K562 (cell line): ENCODE measurements around the gene PIP4K2A. TPM values are rescaled to one million over a fixed set of nuclear protein-coding genes. Genes with fewer than 3 reads are reported as not detected.

Experiments used
- ADNP ChIP-seq: fragments of 200-800 bp; sonication (Bioruptor generic); IDR thresholded peaks from 2 replicates; pipeline ENCODE4 v1.6.1; 2016; ENCODE audit warnings: missing genetic modification characterization, missing compliant biosample characterization
- ASH1L ChIP-seq: fragments of 450-650 bp; IDR thresholded peaks from 2 replicates; pipeline ENCODE4 v1.6.1; 2018; ENCODE audit warnings: borderline replicate concordance, mild to moderate bottlenecking, low read depth; ENCODE audit not compliant: partially characterized antibody
- ATF6 ChIP-seq: sonication (generic); formaldehyde crosslinking; IDR thresholded peaks from 2 replicates; pipeline ENCODE4 v1.4.0; 2020; ENCODE audit warnings: mild to moderate bottlenecking, missing genetic modification reagents
- E2F6 ChIP-seq, 2 experiments: IDR thresholded peaks; 2 replicates each; pipeline ENCODE4 v1.6.1; 2011; ENCODE audit warnings: borderline replicate concordance in 1 of 2, control low read depth in 1 of 2, low read depth in 1 of 2, low read length in 1 of 2, mild to moderate bottlenecking in 1 of 2, mixed read lengths in 1 of 2, moderate library complexity in 1 of 2; ENCODE audit not compliant: insufficient read depth in 1 of 2, insufficient read length in 1 of 2, poor library complexity in 1 of 2, severe bottlenecking in 1 of 2; ENCODE audit errors: extremely low read depth in 1 of 2
- EP300 ChIP-seq: IDR thresholded peaks from 2 replicates; pipeline ENCODE4 v1.6.1; 2012; ENCODE audit warnings: low read length, improper control_type of control experiment
- GTF3C2 ChIP-seq: IDR thresholded peaks from 3 replicates; pipeline ENCODE4 v1.6.1; 2011; ENCODE audit warnings: borderline replicate concordance, mild to moderate bottlenecking, moderate library complexity; ENCODE audit not compliant: insufficient read length; ENCODE audit errors: extremely low read depth
- HEY1 ChIP-seq: fragments of 250-450 bp; sonication (Bioruptor Pico); IDR thresholded peaks from 2 replicates; pipeline ENCODE4 v1.5.0; 2020; ENCODE audit warnings: mild to moderate bottlenecking, moderate library complexity, borderline replicate concordance
- JUN ChIP-seq, 2 experiments: sonication (generic) in 1 of 2; formaldehyde crosslinking in 1 of 2; IDR thresholded peaks; 2 replicates each; pipeline versions ENCODE4 v1.6.1 to v1.8.0; 2012 to 2022; ENCODE audit warnings: borderline replicate concordance in 2 of 2, mild to moderate bottlenecking in 2 of 2, improper control_type of control experiment in 1 of 2, low read depth in 1 of 2, low read length in 1 of 2, missing genetic modification reagents in 1 of 2
- KLF1 ChIP-seq: fragments of 450-650 bp; IDR thresholded peaks from 2 replicates; pipeline ENCODE4 v1.6.1; 2016; ENCODE audit warnings: missing genetic modification characterization, missing compliant biosample characterization
- SIRT6 ChIP-seq: IDR thresholded peaks from one replicate; pipeline ENCODE4 v1.6.1; 2012; ENCODE audit warnings: low read depth, mild to moderate bottlenecking, control low read depth, inconsistent platforms, low read length, moderate library complexity
- ZNF197 ChIP-seq: fragments of 200-800 bp; sonication (Bioruptor generic); IDR thresholded peaks from 2 replicates; pipeline ENCODE4 v1.6.1; 2016; ENCODE audit warnings: low read depth, missing genetic modification characterization, missing compliant biosample characterization
- ZNF445 ChIP-seq: fragments of 250-450 bp; sonication (Bioruptor Pico); IDR thresholded peaks from 2 replicates; pipeline ENCODE4 v1.4.0; 2020; ENCODE audit warnings: low read depth, mild to moderate bottlenecking, moderate library complexity
- ZNF589 ChIP-seq: fragments of 200-800 bp; sonication (Bioruptor generic); IDR thresholded peaks from 2 replicates; pipeline ENCODE4 v1.6.1; 2016; ENCODE audit warnings: low read depth, missing genetic modification characterization, missing compliant biosample characterization
- ZNF740 ChIP-seq, 3 experiments: fragments of 200-800 bp in 1 of 3; sonication (Bioruptor generic) in 1 of 3; sonication (generic) in 1 of 3; formaldehyde crosslinking in 1 of 3; IDR thresholded peaks; 2 replicates each; pipeline versions ENCODE4 v1.6.1 to v1.8.0; 2016 to 2022; ENCODE audit warnings: mild to moderate bottlenecking in 2 of 3, missing compliant biosample characterization in 2 of 3, missing genetic modification characterization in 2 of 3, missing genetic modification reagents in 1 of 3
- ZNF780A ChIP-seq: fragments of 250-450 bp; sonication (Bioruptor Pico); IDR thresholded peaks from 2 replicates; pipeline ENCODE4 v1.5.0; 2021; ENCODE audit warnings: mild to moderate bottlenecking
- polyA plus RNA-seq, 8 experiments: library from polyadenylated mRNA; depleted of rRNA in 4 of 8; stranded (reverse) in 5 of 8; unstranded in 3 of 8; fragments of >200 nt; fragmentation: Nextera tagmentation in 2 of 8; fragmentation: Illumina TruSeq in 1 of 8; extraction: Ambion mirVana in 2 of 8; extraction: Trizol in 1 of 8; gene quantifications; 2 replicates each; pipeline versions ENCODE4 v1.2.1 to v1.2.3, GENCODE V29; 2011 to 2014; ENCODE audit warnings: inconsistent platforms in 1 of 8, missing spikeins in 1 of 8
- total RNA-seq, 7 experiments: library from RNA; depleted of rRNA in 6 of 7; stranded (reverse); fragments of >200 nt in 6 of 7; fragmentation: Illumina TruSeq in 2 of 7; extraction: Trizol in 2 of 7; gene quantifications; 2 replicates each; pipeline versions ENCODE4 v1.2.1 to v1.2.3, GENCODE V29; 2011 to 2021; ENCODE audit warnings: low replicate concordance in 1 of 7

Gene PIP4K2A
- total and polyA plus RNA-seq, 9 of the 15 experiments (the other 6 are each of a cell fraction or from before 2014, with no cell fraction given): 35.6 to 117 (median 71.9) TPM

- TF ChIP-seq ASH1L: no peak
- no peak for TF ChIP-seq GTF3C2
- no peak for TF ChIP-seq ADNP (tag)
- TF ChIP-seq ZNF445 (CRISPR knock-in tag): no peak
- TF ChIP-seq ZNF589 (CRISPR knock-in tag): no peak
- no peak for TF ChIP-seq SIRT6
- no peak for TF ChIP-seq ZNF740 (CRISPR knock-in tag; IDR thresholded peaks at IDR 0.05)
- TF ChIP-seq ZNF740 (tag; IDR thresholded peaks at IDR 0.05): no peak
- TF ChIP-seq HEY1 (CRISPR knock-in tag): no peak
- TF ChIP-seq JUN (IDR thresholded peaks at IDR 0.05; ENCODE audit: borderline replicate concordance, low read depth, low read length): no peak
- no peak for TF ChIP-seq JUN (CRISPR knock-in tag; IDR thresholded peaks at IDR 0.05; ENCODE audit: borderline replicate concordance)
- no peak for TF ChIP-seq ZNF780A
- TF ChIP-seq KLF1: no peak
- TF ChIP-seq EP300: peak; percentile 63; the same call in 1 of the 2 replicates
- no peak for TF ChIP-seq ATF6 (CRISPR knock-in tag)
- TF ChIP-seq ZNF197: no peak
- TF ChIP-seq E2F6 (IDR thresholded peaks at IDR 0.05; ENCODE audit: borderline replicate concordance in 1 of 2, extremely low read depth in 1 of 2, insufficient read depth in 1 of 2, insufficient read length in 1 of 2, low read depth in 1 of 2, low read length in 1 of 2, poor library complexity in 1 of 2, severe bottlenecking in 1 of 2): no peak
Measured at GRCh38 chr10:22669163-22669711, 45.1 kb downstream of the PIP4K2A start (continued).
